Mesenchymal stem cell (in vitro differentiated cells and primary cell): ENCODE data around the gene NPAS2.

Experiments used
- DNase-seq: peaks from one replicate; pipeline ENCODE4 v3.0.0-alpha.2; 2013
- H2AFZ ChIP-seq: one replicate; pipeline ENCODE4 v1.6.1; 2013; ENCODE audit warnings: low read depth, mild to moderate bottlenecking, control low read depth, inconsistent platforms, low read length, moderate library complexity
- H2AK5ac ChIP-seq: 2 replicates; pipeline ENCODE4 v1.6.1; 2013; ENCODE audit warnings: low read length, moderate library complexity, mild to moderate bottlenecking, inconsistent platforms; ENCODE audit not compliant: severe bottlenecking
- H2BK120ac ChIP-seq: one replicate; pipeline ENCODE4 v1.6.1; 2013; ENCODE audit warnings: low read depth, mild to moderate bottlenecking, inconsistent platforms, low read length, moderate library complexity
- H2BK12ac ChIP-seq, 2 experiments: one replicate each; pipeline ENCODE4 v1.6.1; 2013; ENCODE audit warnings: inconsistent platforms in 2 of 2, low read length in 2 of 2, mild to moderate bottlenecking in 2 of 2, moderate library complexity in 2 of 2, control low read depth in 1 of 2
- H2BK15ac ChIP-seq: one replicate; pipeline ENCODE4 v1.6.1; 2013; ENCODE audit warnings: mild to moderate bottlenecking, low read depth, inconsistent platforms; ENCODE audit not compliant: poor library complexity, severe bottlenecking
- H2BK5ac ChIP-seq: 2 replicates; pipeline ENCODE4 v1.6.1; 2013; ENCODE audit warnings: low read depth, mild to moderate bottlenecking, low read length, control low read depth, inconsistent platforms; ENCODE audit not compliant: poor library complexity, severe bottlenecking
- H3K14ac ChIP-seq, 2 experiments: one replicate each; pipeline ENCODE4 v1.6.1; 2013; ENCODE audit warnings: inconsistent platforms in 2 of 2, low read length in 2 of 2, control low read depth in 1 of 2, mild to moderate bottlenecking in 1 of 2, moderate library complexity in 1 of 2
- H3K18ac ChIP-seq, 2 experiments: one replicate each; pipeline ENCODE4 v1.6.1; 2013; ENCODE audit warnings: inconsistent platforms in 2 of 2, low read length in 2 of 2, control low read depth in 1 of 2, low read depth in 1 of 2, mild to moderate bottlenecking in 1 of 2
- H3K23ac ChIP-seq, 2 experiments: one replicate each; pipeline ENCODE4 v1.6.1; 2013; ENCODE audit warnings: inconsistent platforms in 2 of 2, low read length in 2 of 2, mild to moderate bottlenecking in 2 of 2, moderate library complexity in 2 of 2, control low read depth in 1 of 2
- H3K27ac ChIP-seq: 2 replicates; pipeline ENCODE4 v1.5.1; 2013; ENCODE audit warnings: mild to moderate bottlenecking, moderate library complexity, low read length, control low read depth, inconsistent platforms; ENCODE audit not compliant: poor library complexity, severe bottlenecking
- H3K27me3 ChIP-seq, 2 experiments: 2 replicates each; pipeline versions ENCODE4 v1.6.1 to v1.7.0; 2013; ENCODE audit warnings: low read length in 2 of 2, mild to moderate bottlenecking in 2 of 2, moderate library complexity in 2 of 2, control low read depth in 1 of 2, inconsistent platforms in 1 of 2; ENCODE audit not compliant: control insufficient read depth in 1 of 2, insufficient read depth in 1 of 2
- H3K36me3 ChIP-seq, 2 experiments: 2 replicates each; pipeline versions ENCODE4 v1.6.1 to v1.7.0; 2013; ENCODE audit warnings: low read length in 2 of 2, control low read depth in 1 of 2, inconsistent platforms in 1 of 2, low read depth in 1 of 2, mild to moderate bottlenecking in 1 of 2; ENCODE audit not compliant: insufficient read depth in 2 of 2, control insufficient read depth in 1 of 2
- H3K4ac ChIP-seq, 2 experiments: one replicate each; pipeline ENCODE4 v1.6.1; 2013; ENCODE audit warnings: inconsistent platforms in 2 of 2, low read length in 2 of 2, mild to moderate bottlenecking in 2 of 2, moderate library complexity in 2 of 2, control low read depth in 1 of 2, low read depth in 1 of 2
- H3K4me1 ChIP-seq: 2 replicates; pipeline ENCODE4 v1.6.1; 2013; ENCODE audit warnings: low read depth, low read length, control low read depth; ENCODE audit not compliant: control insufficient read depth, insufficient read depth
- H3K4me2 ChIP-seq: 2 replicates; pipeline ENCODE4 v1.6.1; 2013; ENCODE audit warnings: low read length, mild to moderate bottlenecking, inconsistent platforms; ENCODE audit not compliant: poor library complexity, severe bottlenecking
- H3K4me3 ChIP-seq, 2 experiments: 2 replicates each; pipeline versions ENCODE4 v1.5.1 to v1.7.0; 2013; ENCODE audit warnings: low read length in 2 of 2, mild to moderate bottlenecking in 2 of 2, control low read depth in 1 of 2, low read depth in 1 of 2; ENCODE audit not compliant: insufficient read depth in 1 of 2
- H3K79me1 ChIP-seq: replicated peaks from 2 replicates; pipeline ENCODE4 v1.6.1; 2013; ENCODE audit warnings: mild to moderate bottlenecking, control low read depth, low read length, inconsistent platforms; ENCODE audit not compliant: poor library complexity, severe bottlenecking
- H3K9ac ChIP-seq: 2 replicates; pipeline ENCODE4 v1.7.0; 2013; ENCODE audit warnings: mild to moderate bottlenecking, low read length, moderate library complexity
- H3K9me3 ChIP-seq: 2 replicates; pipeline ENCODE4 v1.7.0; 2013; ENCODE audit warnings: mild to moderate bottlenecking, low read length; ENCODE audit not compliant: control insufficient read depth
- H4K8ac ChIP-seq: one replicate; pipeline ENCODE4 v1.6.1; 2013; ENCODE audit warnings: inconsistent platforms, mild to moderate bottlenecking, low read length, moderate library complexity
- H4K91ac ChIP-seq: one replicate; pipeline ENCODE4 v1.6.1; 2013; ENCODE audit warnings: mild to moderate bottlenecking, low read length, inconsistent platforms
- WGBS: methylation state at CpG from one replicate; pipeline ENCODE4 v1.1.7; 2013; ENCODE audit warnings: mixed read lengths; 5-methylcytosine and 5-hydroxymethylcytosine counted together

Gene NPAS2

DNA sequence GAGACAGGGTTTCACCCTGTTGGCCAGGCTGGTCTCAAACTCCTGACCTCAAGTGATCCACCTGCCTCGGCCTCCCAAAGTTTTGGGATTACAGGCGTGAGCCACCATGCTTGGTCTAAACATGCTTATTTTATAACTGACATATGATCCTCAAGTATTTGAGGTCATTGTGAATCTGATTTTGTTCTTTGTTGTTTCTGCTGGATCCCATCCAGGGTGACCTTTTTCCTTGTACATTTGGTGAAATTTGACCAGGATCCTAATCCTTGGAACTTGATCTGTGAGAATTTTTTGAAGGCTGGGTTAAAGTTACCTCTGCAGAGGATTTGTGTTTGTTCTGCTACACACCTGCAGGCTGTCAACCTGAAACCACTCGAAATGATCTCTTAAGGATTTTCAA lies 49.2 kb downstream of the NPAS2 start:
- Histone ChIP-seq H3K27me3 (no peaks in the 10 kb centered on the region), H3K18ac (no peak overlapping the region), H4K91ac (no peak overlapping the region), H3K79me1 (no peaks in the 10 kb centered on the region), H3K4me2 (no peak overlapping the region), H3K23ac (no peak overlapping the region), H3K9ac (no peak overlapping the region), H3K27ac (no peak overlapping the region), H3K36me3 (no peaks in the 10 kb centered on the region), H4K8ac (no peak overlapping the region), H2BK5ac (no peak overlapping the region), H2BK15ac (no peak overlapping the region), H3K9me3 (peaks cover 11% of the 10 kb centered on the region), H2BK12ac (no peak overlapping the region), H2BK120ac (no peak overlapping the region), H3K4ac (no peak overlapping the region), H2AFZ (no peak overlapping the region), H2AK5ac (no peak overlapping the region), H3K14ac (no peak overlapping the region), H3K4me3 (no peak overlapping the region), H3K4me1 (peaks cover 2% of the 10 kb centered on the region)
- WGBS, result 94% methylated on average over 1 of the region's 3 CpGs
- DNase-seq, result no peak

DNA sequence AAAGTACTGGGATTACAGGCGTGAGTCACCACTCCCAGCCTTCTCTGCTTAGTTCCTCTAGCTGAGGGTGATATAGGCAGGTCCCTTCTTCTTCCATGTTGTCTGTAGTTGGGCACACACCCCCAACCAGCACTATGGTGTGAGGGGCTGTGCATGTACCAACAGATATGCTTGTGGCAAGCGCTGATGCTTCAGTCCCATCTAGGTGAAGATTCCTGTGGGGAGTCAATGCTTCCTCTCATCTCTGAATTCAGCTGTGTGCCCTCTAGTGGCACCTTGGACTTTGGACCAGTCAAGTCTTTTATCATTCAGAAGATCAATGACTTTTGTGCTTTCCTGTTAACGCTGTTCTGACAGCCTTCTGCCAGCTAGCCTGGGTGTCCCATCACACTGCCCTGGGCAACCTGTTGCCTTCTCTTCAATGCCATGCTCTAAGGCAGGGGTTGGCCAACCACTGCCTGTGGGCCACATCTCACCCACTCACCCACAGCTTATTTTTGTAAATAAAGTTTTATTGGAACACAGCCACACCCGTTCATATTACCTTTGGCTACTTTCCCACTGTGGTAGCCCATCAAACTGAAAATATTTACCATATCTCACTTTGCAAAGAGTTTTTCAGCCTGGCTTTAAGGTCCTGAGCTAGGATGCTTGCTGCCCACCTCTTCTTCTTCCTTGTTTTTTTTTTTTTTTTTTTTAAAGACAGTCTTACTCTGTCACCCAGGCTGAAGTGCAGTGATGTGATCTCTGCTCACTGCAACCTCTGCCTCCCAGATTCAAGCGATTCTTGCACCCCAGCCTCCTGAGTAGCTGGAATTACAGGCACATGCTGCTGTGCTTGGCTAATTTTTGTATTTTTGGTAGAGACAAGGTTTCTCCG lies 51.0 kb downstream of the NPAS2 start:
- Histone ChIP-seq H3K9ac (no peak overlapping the region), H3K9me3 (peaks cover 11% of the 10 kb centered on the region), H3K36me3 (no peaks in the 10 kb centered on the region), H2AK5ac (no peak overlapping the region), H3K27me3 (no peaks in the 10 kb centered on the region), H3K79me1 (no peaks in the 10 kb centered on the region), H3K23ac (no peak overlapping the region), H2BK5ac (no peak overlapping the region), H2BK15ac (no peak overlapping the region), H3K27ac (no peak overlapping the region), H3K4me1 (peaks cover 1% of the 10 kb centered on the region), H3K14ac (no peak overlapping the region), H4K91ac (no peak overlapping the region), H3K4ac (no peak overlapping the region), H2AFZ (no peak overlapping the region), H4K8ac (no peak overlapping the region), H2BK120ac (no peak overlapping the region), H2BK12ac (no peak overlapping the region), H3K4me3 (no peak overlapping the region), H3K18ac (no peak overlapping the region), H3K4me2 (no peak overlapping the region)
- no peak for DNase-seq
- WGBS, result 84% methylated on average over 5 of the region's 6 CpGs

DNA sequence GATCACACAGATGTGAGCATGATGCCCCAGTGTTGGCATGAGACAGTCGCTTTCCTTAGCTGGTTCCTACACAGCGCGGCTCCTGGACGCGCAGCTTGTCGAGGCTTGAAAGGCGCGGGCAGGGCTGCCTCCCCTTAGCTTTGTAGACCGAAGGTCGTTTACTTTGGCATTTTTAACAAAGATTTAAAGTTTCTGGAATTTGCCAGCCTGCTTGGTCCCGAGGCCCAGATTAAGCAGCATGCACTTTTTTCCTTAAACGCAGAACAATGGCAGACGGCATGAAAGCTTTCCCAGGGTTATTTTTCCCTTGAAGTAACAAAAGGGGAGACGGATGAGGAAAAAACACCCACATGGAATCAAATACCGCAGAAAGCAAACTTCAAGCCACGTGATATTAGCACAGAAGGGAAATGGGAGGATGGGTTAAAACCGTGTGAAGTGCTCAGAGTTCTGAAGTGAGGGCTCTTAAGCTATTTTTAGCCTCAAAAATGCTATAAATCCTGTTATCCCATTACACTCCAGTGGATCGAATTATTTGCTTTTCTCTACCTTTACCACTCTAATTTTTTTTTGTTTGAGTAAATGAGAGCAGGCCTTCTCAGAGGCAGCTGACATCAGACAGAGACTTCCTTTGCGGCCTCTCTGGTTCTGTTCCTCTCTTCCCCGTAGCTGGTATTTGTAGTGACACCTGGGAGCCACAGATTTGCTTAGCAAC lies 55.7 kb downstream of the NPAS2 start:
- peak overlapping the region in 1 of 2 experiments; percentile 54 for H3K4ac ChIP-seq
- no peaks in the 10 kb centered on the region for H3K36me3 ChIP-seq
- H2BK120ac ChIP-seq, result no peak overlapping the region
- no peak overlapping the region for H2BK5ac ChIP-seq
- no peak overlapping the region for H3K23ac ChIP-seq
- no peak overlapping the region for H4K91ac ChIP-seq
- no peaks in the 10 kb centered on the region for H3K9me3 ChIP-seq
- no peak overlapping the region for H4K8ac ChIP-seq
- no peaks in the 10 kb centered on the region for H3K27me3 ChIP-seq
- no peaks in the 10 kb centered on the region for H3K79me1 ChIP-seq
- no peak overlapping the region for H3K4me2 ChIP-seq
- H3K18ac ChIP-seq, result peak overlapping the region; percentile 53 to 81
- no peak overlapping the region for H3K4me3 ChIP-seq
- H3K14ac ChIP-seq, result no peak overlapping the region
- no peak overlapping the region for H2BK15ac ChIP-seq
- H3K27ac ChIP-seq, result no peak overlapping the region
- peak overlapping the region in 1 of 2 experiments; percentile 57 for H2BK12ac ChIP-seq
- no peak overlapping the region for H2AK5ac ChIP-seq
- WGBS, result 89% methylated on average over 17 of the region's 20 CpGs
- H3K9ac ChIP-seq, result no peak overlapping the region
- H2AFZ ChIP-seq, result no peak overlapping the region
- peaks cover 2% of the 10 kb centered on the region for H3K4me1 ChIP-seq
- DNase-seq, result peak; percentile 72

DNA sequence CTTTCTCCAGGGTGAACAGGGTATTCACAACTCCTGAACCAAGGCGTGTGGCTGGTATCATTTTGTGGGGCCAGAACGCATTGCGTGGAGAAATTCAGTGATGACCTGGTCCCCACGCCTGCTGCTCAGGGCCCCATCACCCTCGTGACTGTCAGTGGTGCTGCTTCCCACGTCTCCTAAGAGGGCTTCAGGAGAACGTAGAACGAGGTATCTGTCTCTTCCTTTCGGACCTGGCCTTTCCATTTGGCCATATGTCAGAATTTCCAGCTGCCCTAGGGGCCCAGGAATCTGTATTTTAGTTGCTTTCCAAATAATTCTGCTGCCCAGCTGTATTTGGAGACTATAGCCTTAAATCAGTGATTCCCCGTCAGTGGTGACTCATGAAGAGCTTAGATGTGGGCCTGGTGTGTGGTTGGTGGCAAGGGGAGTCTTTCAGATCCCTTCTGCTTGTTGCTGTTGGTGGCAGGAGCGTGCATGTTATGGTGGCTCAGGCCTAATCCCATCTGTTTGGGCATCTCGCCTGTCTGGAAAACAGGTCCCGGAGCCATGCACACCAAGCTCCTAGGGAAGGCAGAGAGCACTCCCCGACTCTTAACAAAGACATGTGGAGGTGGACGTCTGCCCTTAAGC lies 56.4 kb downstream of the NPAS2 start:
- Histone ChIP-seq H3K4me3 (no peak overlapping the region), H2AK5ac (no peak overlapping the region), H3K18ac (peak overlapping the region; percentile 53 to 81), H3K14ac (no peak overlapping the region), H3K36me3 (no peaks in the 10 kb centered on the region), H3K9ac (no peak overlapping the region), H3K79me1 (no peaks in the 10 kb centered on the region), H3K4me1 (peaks cover 7% of the 10 kb centered on the region), H3K4me2 (no peak overlapping the region), H2BK5ac (no peak overlapping the region), H3K9me3 (no peaks in the 10 kb centered on the region), H4K8ac (no peak overlapping the region), H2BK15ac (no peak overlapping the region), H2BK120ac (no peak overlapping the region), H3K4ac (no peak overlapping the region), H3K27ac (no peak overlapping the region), H3K27me3 (no peaks in the 10 kb centered on the region), H2AFZ (no peak overlapping the region), H4K91ac (no peak overlapping the region), H3K23ac (no peak overlapping the region), H2BK12ac (peak overlapping the region in 1 of 2 experiments; percentile 57)
- WGBS, result 90% methylated on average over 15 of the region's 15 CpGs
- peak; percentile 48 for DNase-seq
